Measurements from ENCODE around the gene TCERG1L.

The TCERG1L gene

GRCh38 chr10:131050162-131050766 lies 261.3 kb downstream of the TCERG1L start:
- TF ChIP-seq POLR2AphosphoS5 (IDR thresholded peaks at IDR 0.05; ENCODE audit: low read depth, low read length) (no peak), POLR2A (IDR thresholded peaks at IDR 0.05; ENCODE audit: low read depth, low read length) (no peak), TAF1 (IDR thresholded peaks at IDR 0.05; ENCODE audit: borderline replicate concordance, low read depth, low read length) (no peak)
- DNase-seq (ENCODE audit: insufficient read length) (no peak), FAIRE-seq (no peak)

GRCh38 chr10:131049016-131049415 lies 262.5 kb downstream of the TCERG1L start:
- DNase-seq (ENCODE audit: insufficient read length), result no peak
- FAIRE-seq, result no peak
- no peak for TF ChIP-seq POLR2AphosphoS5 (IDR thresholded peaks at IDR 0.05; ENCODE audit: low read depth, low read length)
- TF ChIP-seq POLR2A (IDR thresholded peaks at IDR 0.05; ENCODE audit: low read depth, low read length), result no peak
- TF ChIP-seq TAF1 (IDR thresholded peaks at IDR 0.05; ENCODE audit: borderline replicate concordance, low read depth, low read length), result no peak

GRCh38 chr10:131048606-131049005 lies 262.9 kb downstream of the TCERG1L start:
- FAIRE-seq, result no peak
- no peak for DNase-seq (ENCODE audit: insufficient read length)
- no peak for TF ChIP-seq POLR2A (IDR thresholded peaks at IDR 0.05; ENCODE audit: low read depth, low read length)
- TF ChIP-seq TAF1 (IDR thresholded peaks at IDR 0.05; ENCODE audit: borderline replicate concordance, low read depth, low read length), result no peak
- no peak for TF ChIP-seq POLR2AphosphoS5 (IDR thresholded peaks at IDR 0.05; ENCODE audit: low read depth, low read length)

GRCh38 chr10:131047501-131047900 lies 264.0 kb downstream of the TCERG1L start:
- no peak for DNase-seq (ENCODE audit: insufficient read length)
- no peak for FAIRE-seq
- TF ChIP-seq POLR2A (IDR thresholded peaks at IDR 0.05; ENCODE audit: low read depth, low read length) (no peak), TAF1 (IDR thresholded peaks at IDR 0.05; ENCODE audit: borderline replicate concordance, low read depth, low read length) (no peak)

- FAIRE-seq, result no peak
Observed at GRCh38 chr10:131046194-131046593, 265.3 kb downstream of the TCERG1L start.

GRCh38 chr10:131044379-131045111 lies 267.0 kb downstream of the TCERG1L start:
- FAIRE-seq (no peak), DNase-seq (ENCODE audit: insufficient read length) (no peak)
- TF ChIP-seq TAF1 (IDR thresholded peaks at IDR 0.05; ENCODE audit: borderline replicate concordance, low read depth, low read length) (no peak), POLR2AphosphoS5 (IDR thresholded peaks at IDR 0.05; ENCODE audit: low read depth, low read length) (no peak), POLR2A (IDR thresholded peaks at IDR 0.05; ENCODE audit: low read depth, low read length) (no peak)

More at GRCh38 chr10:131046194-131046593, 265.3 kb downstream of the TCERG1L start:
- no peak for DNase-seq (ENCODE audit: insufficient read length)
- TF ChIP-seq POLR2AphosphoS5 (IDR thresholded peaks at IDR 0.05; ENCODE audit: low read depth, low read length) (no peak), TAF1 (IDR thresholded peaks at IDR 0.05; ENCODE audit: borderline replicate concordance, low read depth, low read length) (no peak), POLR2A (IDR thresholded peaks at IDR 0.05; ENCODE audit: low read depth, low read length) (no peak)

GRCh38 chr10:131043039-131043691 lies 268.4 kb downstream of the TCERG1L start:
- FAIRE-seq (no peak), DNase-seq (ENCODE audit: insufficient read length) (no peak)
- no peak for TF ChIP-seq TAF1 (IDR thresholded peaks at IDR 0.05; ENCODE audit: borderline replicate concordance, low read depth, low read length)
- no peak for TF ChIP-seq POLR2A (IDR thresholded peaks at IDR 0.05; ENCODE audit: low read depth, low read length)
- no peak for TF ChIP-seq POLR2AphosphoS5 (IDR thresholded peaks at IDR 0.05; ENCODE audit: low read depth, low read length)
